Esophagus squamous epithelium (tissue), 5 donors: Measurements from ENCODE around the gene COL7A1. TPM values are rescaled to one million over a fixed set of nuclear protein-coding genes. Genes with fewer than 3 reads are reported as not detected.
"Not testable (repeated sequence)": the region's sequence is repeated elsewhere in the genome, so short reads cannot be mapped to it uniquely, and the experiment has no call there.

ENCODE experiments used
- DNase-seq: peaks from one replicate; lab custom pipeline; 2025; lab: John Stamatoyannopoulos, UW
- H3K27ac ChIP-seq, 4 donors: fragments of 200-600 bp; sonication (generic); one replicate each; pipeline ENCODE4 v1.5.1; 2016 to 2019; ENCODE audit warnings: mild to moderate bottlenecking in 1 of 4
- H3K27me3 ChIP-seq, 4 donors: fragments of 200-600 bp; sonication (generic); 1 replicate in 3 of 4; 2 replicates in 1 of 4; pipeline versions ENCODE4 v1.5.1 to v1.6.0; 2017 to 2021; ENCODE audit warnings: antibody characterized with exemption in 1 of 4
- H3K36me3 ChIP-seq, 3 donors: fragments of 200-600 bp; sonication (generic); one replicate each; pipeline ENCODE4 v1.5.1; 2016 to 2019
- H3K4me1 ChIP-seq, 3 donors: fragments of 200-600 bp; sonication (generic); one replicate each; pipeline ENCODE4 v1.5.1; 2017 to 2019
- H3K4me3 ChIP-seq, 4 donors: fragments of 200-600 bp; sonication (generic); 1 replicate in 3 of 4; 2 replicates in 1 of 4; pipeline ENCODE4 v1.5.1; 2016 to 2019; ENCODE audit warnings: mild to moderate bottlenecking in 2 of 4, moderate library complexity in 1 of 4
- H3K9me3 ChIP-seq, 3 donors: fragments of 200-600 bp; sonication (generic); one replicate each; pipeline ENCODE4 v1.5.1; 2016 to 2019
- POLR2A ChIP-seq, 4 donors: fragments of 450-650 bp; IDR thresholded peaks; one replicate each; pipeline ENCODE4 v1.6.1; 2017; ENCODE audit warnings: antibody characterized with exemption in 4 of 4, mild to moderate bottlenecking in 4 of 4, moderate library complexity in 3 of 4
- WGBS, 2 donors: methylation state at CpG; one replicate each; pipeline ENCODE4 v1.1.5; 2018; 5-methylcytosine and 5-hydroxymethylcytosine counted together
- intact Hi-C: fragments of 100-400 bp; cut with DNase I; formaldehyde crosslinking; loops from one replicate; pipeline ENCODE4 v1.15.0; 2022
- total RNA-seq, 4 donors: library from RNA; depleted of rRNA; stranded (reverse); fragments of >200 nt; gene quantifications; one replicate each; pipeline ENCODE4 v1.1.0, GENCODE V29; 2016
- TF ChIP-seq, protein P1 (sequence below), 6 experiments: fragments of 450-650 bp in 4 of 6; fragments of 200-600 bp in 2 of 6; sonication (generic) in 2 of 6; IDR thresholded peaks; one replicate each; pipeline ENCODE4 v1.5.1; 2016 to 2019; ENCODE audit warnings: antibody characterized with exemption in 6 of 6, mild to moderate bottlenecking in 4 of 6, moderate library complexity in 4 of 6
- donor health status: DM: yes; HTN: yes; CAD: no.

Gene COL7A1
- total RNA-seq, 4 donors from 2014 or later: 52.8 to 125 (median 69.0) TPM

DNA sequence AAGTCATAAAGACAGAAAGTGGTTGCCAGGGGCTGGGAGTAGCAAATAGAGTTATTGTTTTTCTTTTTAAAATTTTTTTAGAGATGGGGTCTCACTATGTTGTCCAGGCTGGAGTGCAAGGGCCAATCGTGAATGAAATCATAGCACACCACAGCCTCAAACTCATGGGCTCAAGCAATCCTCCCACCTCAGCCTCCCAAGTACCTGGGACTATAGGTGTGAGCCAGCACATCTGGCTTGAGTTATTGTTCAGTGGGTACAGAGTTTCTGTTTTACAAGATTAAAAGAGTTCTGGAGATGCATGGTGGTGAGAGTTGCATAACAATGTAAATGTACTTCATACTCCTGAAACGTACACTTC, 62.2 kb downstream of the COL7A1 start:
- no peaks in the 10 kb centered on the region for H3K27me3 ChIP-seq
- H3K27ac ChIP-seq: no peak overlapping the region
- no peak overlapping the region for H3K4me3 ChIP-seq
- TF ChIP-seq, protein P1, sequence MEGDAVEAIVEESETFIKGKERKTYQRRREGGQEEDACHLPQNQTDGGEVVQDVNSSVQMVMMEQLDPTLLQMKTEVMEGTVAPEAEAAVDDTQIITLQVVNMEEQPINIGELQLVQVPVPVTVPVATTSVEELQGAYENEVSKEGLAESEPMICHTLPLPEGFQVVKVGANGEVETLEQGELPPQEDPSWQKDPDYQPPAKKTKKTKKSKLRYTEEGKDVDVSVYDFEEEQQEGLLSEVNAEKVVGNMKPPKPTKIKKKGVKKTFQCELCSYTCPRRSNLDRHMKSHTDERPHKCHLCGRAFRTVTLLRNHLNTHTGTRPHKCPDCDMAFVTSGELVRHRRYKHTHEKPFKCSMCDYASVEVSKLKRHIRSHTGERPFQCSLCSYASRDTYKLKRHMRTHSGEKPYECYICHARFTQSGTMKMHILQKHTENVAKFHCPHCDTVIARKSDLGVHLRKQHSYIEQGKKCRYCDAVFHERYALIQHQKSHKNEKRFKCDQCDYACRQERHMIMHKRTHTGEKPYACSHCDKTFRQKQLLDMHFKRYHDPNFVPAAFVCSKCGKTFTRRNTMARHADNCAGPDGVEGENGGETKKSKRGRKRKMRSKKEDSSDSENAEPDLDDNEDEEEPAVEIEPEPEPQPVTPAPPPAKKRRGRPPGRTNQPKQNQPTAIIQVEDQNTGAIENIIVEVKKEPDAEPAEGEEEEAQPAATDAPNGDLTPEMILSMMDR (IDR thresholded peaks at IDR 0.05): no peak
- DNase-seq: no peak
- peaks cover 2 to 19% (median 7%) of the 10 kb centered on the region in 3 donors for H3K4me1 ChIP-seq
- H3K36me3 ChIP-seq: peaks cover 0 to 74% (median under 1%) of the 10 kb centered on the region in 3 donors
- whole genome bisulfite sequencing, 2 donors: 83 to 90% methylated on average over 2 of the region's 2 CpGs
- no peaks in the 10 kb centered on the region for H3K9me3 ChIP-seq
- intact Hi-C loops: no loop called here

DNA sequence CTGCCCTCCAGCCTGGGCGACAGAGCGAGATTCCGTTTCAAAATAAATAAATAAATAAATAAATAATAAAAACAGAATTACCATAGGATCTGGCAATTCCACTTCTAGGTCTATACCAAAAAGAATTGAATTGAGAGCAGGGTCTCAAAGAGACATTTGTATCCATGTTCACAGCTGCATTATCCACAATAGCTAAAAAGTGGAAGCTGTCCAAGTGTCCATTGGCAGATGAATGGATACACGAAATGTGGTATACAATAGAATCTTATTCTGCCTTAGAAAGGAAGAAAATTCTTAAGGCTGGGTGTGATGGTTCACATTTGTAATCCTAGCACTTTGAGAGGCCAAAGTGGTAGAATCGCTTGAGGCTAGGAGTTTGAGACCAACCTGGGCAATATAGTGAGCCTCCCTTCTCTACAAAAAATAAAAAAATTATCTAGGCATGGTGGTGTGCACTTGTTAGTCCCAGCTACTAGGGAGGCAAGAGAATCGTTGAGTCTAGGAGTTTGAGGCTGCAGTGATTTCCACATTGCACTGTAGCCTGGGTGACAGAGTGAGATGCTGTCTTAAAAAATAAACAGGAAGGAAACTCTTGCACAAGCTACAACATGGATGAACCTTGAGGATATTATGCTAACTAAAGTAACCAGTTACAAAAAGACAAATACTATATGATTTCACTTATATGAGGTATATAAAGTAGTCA, 62.7 kb downstream of the COL7A1 start:
- H3K9me3 ChIP-seq: no peaks in the 10 kb centered on the region
- 87% methylated on average over 6 of the region's 6 CpGs for WGBS, 2 donors
- no peak overlapping the region for H3K27ac ChIP-seq
- peaks cover 0 to 74% (median 0%) of the 10 kb centered on the region in 3 donors for H3K36me3 ChIP-seq
- DNase-seq: no peak
- H3K4me1 ChIP-seq: peaks cover 2 to 19% (median 7%) of the 10 kb centered on the region in 3 donors
- no peak for TF ChIP-seq POLR2A (IDR thresholded peaks at IDR 0.05)
- TF ChIP-seq, protein P1 (IDR thresholded peaks at IDR 0.05): no peak
- H3K4me3 ChIP-seq: no peak overlapping the region
- H3K27me3 ChIP-seq: no peaks in the 10 kb centered on the region
- intact Hi-C loops: no loop called here

DNA sequence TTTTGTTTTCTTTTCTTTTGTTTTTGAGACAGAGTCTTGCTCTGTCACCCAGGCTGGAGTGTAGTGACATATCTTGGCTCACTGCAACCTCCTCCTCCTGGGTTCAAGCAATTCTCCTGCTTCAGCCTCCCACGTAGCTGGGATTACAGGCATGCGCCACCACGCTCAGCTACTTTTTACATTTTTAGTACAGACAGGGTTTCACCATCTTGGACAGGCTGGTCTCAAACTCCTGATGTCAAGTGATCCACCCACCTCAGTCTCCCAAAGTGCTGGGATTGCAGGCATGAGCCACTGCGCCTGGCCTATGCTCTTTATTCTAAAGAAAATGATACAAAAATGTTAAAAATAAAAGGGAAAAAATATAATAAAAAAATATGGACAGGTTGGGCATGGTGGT, 64.4 kb downstream of the COL7A1 start:
- H3K4me3 ChIP-seq, H3K27me3 ChIP-seq, H3K9me3 ChIP-seq, H3K4me1 ChIP-seq, H3K27ac ChIP-seq, DNase-seq, intact Hi-C loops: not testable (repeated sequence)
- 87 to 96% methylated on average over 4 of the region's 4 CpGs for WGBS, 2 donors
- peaks cover 0 to 70% (median 0%) of the 10 kb centered on the region in 3 donors for H3K36me3 ChIP-seq

DNA sequence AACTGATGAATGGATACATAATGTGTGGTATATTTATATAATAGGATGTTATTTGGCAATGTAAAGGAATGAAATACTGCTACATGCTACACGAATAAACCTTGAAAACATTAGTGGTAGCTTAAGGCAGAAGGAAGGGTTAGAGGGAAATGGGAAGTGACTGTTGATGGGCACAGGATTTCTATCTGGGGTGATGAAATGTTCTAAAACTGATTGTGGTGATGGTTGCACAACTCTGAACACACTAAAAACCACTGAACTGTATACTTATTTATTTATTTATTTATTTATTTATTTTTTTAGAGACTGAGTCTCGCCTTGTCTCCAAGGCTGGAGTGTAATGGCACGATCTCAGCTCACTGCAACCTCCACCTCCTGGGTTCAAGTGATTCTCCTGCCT, 66.4 kb downstream of the COL7A1 start:
- H3K4me1 ChIP-seq: no peaks in the 10 kb centered on the region
- DNase-seq: no peak
- TF ChIP-seq, protein P1 (IDR thresholded peaks at IDR 0.05): no peak
- no peak for TF ChIP-seq POLR2A (IDR thresholded peaks at IDR 0.05)
- H3K9me3 ChIP-seq: no peaks in the 10 kb centered on the region
- 76% methylated on average over 3 of the region's 3 CpGs for WGBS, 2 donors
- no peaks in the 10 kb centered on the region for H3K27me3 ChIP-seq
- intact Hi-C loops: no loop called here
- H3K4me3 ChIP-seq: no peak overlapping the region
- H3K36me3 ChIP-seq: peaks cover 0 to 69% (median 0%) of the 10 kb centered on the region in 3 donors
- no peak overlapping the region for H3K27ac ChIP-seq

DNA sequence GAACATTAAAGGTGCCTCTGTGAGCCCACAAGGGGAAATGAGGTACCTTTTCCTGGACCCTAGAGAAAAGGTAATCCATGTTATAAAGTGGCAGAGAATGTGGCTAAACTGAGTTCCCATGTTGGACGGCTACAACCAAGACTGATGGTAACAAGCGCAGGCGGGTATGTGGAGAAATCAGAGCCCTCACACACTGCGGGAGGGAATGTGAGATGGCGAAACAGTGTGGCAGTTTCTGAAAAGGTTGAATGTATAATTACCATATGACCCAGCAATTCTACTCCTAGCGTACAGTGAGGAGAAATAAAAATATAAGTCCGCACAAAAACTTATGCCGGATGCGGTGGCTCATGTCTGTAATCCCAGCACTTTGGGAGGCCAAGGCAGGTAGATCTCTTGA, 67.1 kb downstream of the COL7A1 start:
- Histone ChIP-seq H3K36me3 (peaks cover 0 to 68% (median 0%) of the 10 kb centered on the region in 3 donors), H3K27ac (no peak overlapping the region), H3K27me3 (no peaks in the 10 kb centered on the region), H3K4me3 (no peak overlapping the region), H3K9me3 (no peaks in the 10 kb centered on the region), H3K4me1 (no peaks in the 10 kb centered on the region)
- intact Hi-C loops: no loop called here
- DNase-seq: no peak
- WGBS, 2 donors: 84 to 92% methylated on average over 9 of the region's 9 CpGs
- no peak for TF ChIP-seq POLR2A (IDR thresholded peaks at IDR 0.05)
- TF ChIP-seq, protein P1 (IDR thresholded peaks at IDR 0.05): no peak
